ENCODE data around the gene CHIT1. TPM values are rescaled to one million over a fixed set of nuclear protein-coding genes. Genes with fewer than 3 reads are reported as not detected.
"Not testable (repeated sequence)": the region's sequence is repeated elsewhere in the genome, so short reads cannot be mapped to it uniquely, and the experiment has no call there.

Gene CHIT1
- total and polyA plus RNA-seq, 12 donors: 0.13 to 6.5 (median 0.60) TPM; not detected in 1

GRCh38 chr1:203252678-203253077 is 23.2 kb upstream of the CHIT1 start:
- H3K36me3 ChIP-seq (replicated peaks in 1 of 2): no peaks in the 10 kb centered on the region
- TF ChIP-seq POLR2A (IDR thresholded peaks at IDR 0.05): no peak
- TF ChIP-seq CTCF (IDR thresholded peaks at IDR 0.05): no peak
- 67 to 74% (median 73%) methylated on average over 3 of the region's 3 CpGs for WGBS, 4 donors
- no peak for DNase-seq
- peaks cover 20% of the 10 kb centered on the region for H3K27me3 ChIP-seq
- H3K27ac ChIP-seq: no peak overlapping the region
- intact Hi-C loops (cut with DNase I): no loop called here
- no peaks in the 10 kb centered on the region for H3K9me3 ChIP-seq (replicated peaks in 1 of 3)
- H3K4me1 ChIP-seq (replicated peaks in 1 of 2): no peaks in the 10 kb centered on the region
- H3K4me3 ChIP-seq: no peak overlapping the region

GRCh38 chr1:203251466-203251865 is 22.0 kb upstream of the CHIT1 start:
- DNase-seq: no peak
- Histone ChIP-seq H3K4me1 (replicated peaks in 1 of 2) (no peaks in the 10 kb centered on the region), H3K4me3 (no peak overlapping the region), H3K9me3 (replicated peaks in 1 of 3) (no peaks in the 10 kb centered on the region), H3K27me3 (peaks cover 19% of the 10 kb centered on the region), H3K36me3 (replicated peaks in 1 of 2) (no peaks in the 10 kb centered on the region), H3K27ac (no peak overlapping the region)
- WGBS, 4 donors: 85 to 93% (median 90%) methylated on average over 2 of the region's 2 CpGs
- intact Hi-C loops (cut with DNase I): no loop called here
- TF ChIP-seq CTCF (IDR thresholded peaks at IDR 0.05): no peak
- TF ChIP-seq POLR2A (IDR thresholded peaks at IDR 0.05): no peak

GRCh38 chr1:203250911-203251310 is 21.4 kb upstream of the CHIT1 start:
- Histone ChIP-seq H3K9me3 (replicated peaks in 1 of 3) (no peaks in the 10 kb centered on the region), H3K4me1 (replicated peaks in 1 of 2) (no peaks in the 10 kb centered on the region), H3K27ac (no peak overlapping the region), H3K36me3 (replicated peaks in 1 of 2) (no peaks in the 10 kb centered on the region), H3K4me3 (no peak overlapping the region), H3K27me3 (peaks cover 14% of the 10 kb centered on the region)
- intact Hi-C loops (cut with DNase I): no loop called here
- TF ChIP-seq CTCF (IDR thresholded peaks at IDR 0.05) (no peak), POLR2A (IDR thresholded peaks at IDR 0.05) (no peak)
- no peak for DNase-seq
- 44 to 52% (median 48%) methylated on average over 2 of the region's 2 CpGs for WGBS, 4 donors

DNA sequence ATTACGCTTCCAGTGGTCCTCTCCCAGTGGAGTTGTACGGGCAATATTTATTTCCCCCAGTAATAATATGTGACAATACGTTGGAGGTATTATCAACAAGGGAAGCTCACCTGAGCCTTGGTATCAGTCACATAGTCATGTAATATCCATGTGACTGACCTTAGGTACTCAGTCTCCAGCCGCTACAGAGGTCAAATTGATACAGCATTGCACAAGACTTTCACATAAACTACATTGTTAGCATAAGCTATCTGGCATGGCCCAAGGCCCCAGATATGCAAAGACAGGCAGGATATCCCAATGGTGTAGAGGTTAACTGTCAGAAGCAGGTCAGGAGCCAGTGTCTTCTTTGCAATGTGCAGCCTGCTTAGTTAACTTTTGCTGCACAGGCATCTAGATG is 15.3 kb upstream of the CHIT1 start:
- Histone ChIP-seq H3K36me3 (replicated peaks in 1 of 2) (no peaks in the 10 kb centered on the region), H3K27me3 (no peaks in the 10 kb centered on the region), H3K4me1 (replicated peaks in 1 of 2) (no peaks in the 10 kb centered on the region), H3K27ac (no peak overlapping the region), H3K4me3 (no peak overlapping the region), H3K9me3 (replicated peaks in 1 of 3) (no peaks in the 10 kb centered on the region)
- TF ChIP-seq POLR2A (IDR thresholded peaks at IDR 0.05) (no peak), CTCF (IDR thresholded peaks at IDR 0.05) (no peak)
- 47 to 61% (median 57%) methylated on average over 4 of the region's 4 CpGs for WGBS, 4 donors
- no peak for DNase-seq
- intact Hi-C loops (cut with DNase I): no loop called here

DNA sequence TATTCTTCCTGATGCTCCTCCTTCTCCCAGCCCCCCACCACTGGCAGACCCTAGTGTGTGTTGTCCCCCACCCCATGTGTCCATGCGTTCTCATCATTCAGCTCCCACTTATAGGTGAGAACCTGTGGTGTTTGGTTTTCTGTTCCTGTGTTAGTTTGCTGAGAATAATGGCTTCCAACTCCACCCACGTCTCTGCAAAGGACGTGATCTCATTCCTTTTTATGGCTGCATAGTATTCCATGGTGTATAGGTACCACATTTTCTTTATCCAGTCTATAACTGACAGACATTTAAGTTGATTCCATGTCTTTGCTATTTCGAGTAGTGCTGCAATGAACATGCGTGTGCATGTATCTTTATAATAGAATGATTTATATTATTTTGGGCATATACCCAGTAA is 12.2 kb upstream of the CHIT1 start:
- H3K4me3 ChIP-seq; H3K27ac ChIP-seq; H3K27me3 ChIP-seq; H3K4me1 ChIP-seq (replicated peaks in 1 of 2); intact Hi-C loops (cut with DNase I); DNase-seq; H3K9me3 ChIP-seq (replicated peaks in 1 of 3); H3K36me3 ChIP-seq (replicated peaks in 1 of 2): not testable (repeated sequence)
- 78 to 87% (median 82%) methylated on average over 5 of the region's 5 CpGs for WGBS, 4 donors
